K562 (cell line): ENCODE results near the gene RHOF. TPM values are rescaled to one million over a fixed set of nuclear protein-coding genes. Genes with fewer than 3 reads are reported as not detected.

Experiments
- CREB5 ChIP-seq: fragments of 250-450 bp; sonication (Bioruptor Pico); IDR thresholded peaks from 2 replicates; pipeline ENCODE4 v1.5.0; 2020; ENCODE audit warnings: mild to moderate bottlenecking
- DDX20 ChIP-seq: fragments of 450-650 bp; IDR thresholded peaks from 2 replicates; pipeline ENCODE4 v1.6.1; 2016; ENCODE audit warnings: missing genetic modification characterization, low read depth, mild to moderate bottlenecking, missing compliant biosample characterization, moderate library complexity
- FOS ChIP-seq: IDR thresholded peaks from 3 replicates; pipeline ENCODE4 v1.6.1; 2011; ENCODE audit not compliant: insufficient read length; ENCODE audit errors: extremely low read depth
- FOSL1 ChIP-seq: fragments of 200-800 bp; sonication (Bioruptor generic); conservative IDR thresholded peaks from 2 replicates; pipeline ENCODE4 v1.6.1; 2016; ENCODE audit warnings: missing genetic modification characterization, missing compliant biosample characterization
- HLTF ChIP-seq: fragments of 450-650 bp; IDR thresholded peaks from 2 replicates; pipeline ENCODE4 v1.6.1; 2016
- JUNB ChIP-seq: fragments of 450-650 bp; formaldehyde crosslinking; conservative IDR thresholded peaks from 2 replicates; pipeline ENCODE4 v1.4.0; 2020; ENCODE audit warnings: mild to moderate bottlenecking
- LCOR ChIP-seq: sonication (generic); formaldehyde crosslinking; IDR thresholded peaks from 2 replicates; pipeline ENCODE4 v1.8.0; 2022; ENCODE audit warnings: mild to moderate bottlenecking, missing genetic modification reagents
- MAFK ChIP-seq: IDR thresholded peaks from 2 replicates; pipeline ENCODE4 v1.6.1; 2011; ENCODE audit warnings: low read length, improper control_type of control experiment
- MIER1 ChIP-seq: fragments of 450-650 bp; IDR thresholded peaks from 2 replicates; pipeline ENCODE4 v1.6.1; 2016; ENCODE audit warnings: antibody characterized with exemption, mild to moderate bottlenecking, low read depth
- MTA3 ChIP-seq: fragments of 450-650 bp; formaldehyde crosslinking; IDR thresholded peaks from 2 replicates; pipeline ENCODE4 v1.6.1; 2017; ENCODE audit warnings: mild to moderate bottlenecking, borderline replicate concordance
- MTF1 ChIP-seq: fragments of 250-450 bp; sonication (Bioruptor Pico); IDR thresholded peaks from 2 replicates; pipeline ENCODE4 v1.9.0; 2021; ENCODE audit warnings: moderate library complexity, mild to moderate bottlenecking, inconsistent platforms, borderline replicate concordance
- NCOA6 ChIP-seq: fragments of 450-650 bp; IDR thresholded peaks from 2 replicates; pipeline ENCODE4 v1.6.1; 2017; ENCODE audit warnings: mild to moderate bottlenecking
- POLR3G ChIP-seq: IDR thresholded peaks from 2 replicates; pipeline ENCODE4 v1.6.1; 2011; ENCODE audit not compliant: insufficient read length, insufficient replicate concordance; ENCODE audit errors: extremely low read depth
- SAFB2 ChIP-seq: fragments of 200-400 bp; formaldehyde crosslinking; IDR thresholded peaks from 2 replicates; pipeline ENCODE4 v1.6.1; 2018; ENCODE audit warnings: borderline replicate concordance, low read length, low read depth, moderate library complexity; ENCODE audit not compliant: severe bottlenecking
- SMAD2 ChIP-seq: fragments of 150-350 bp; IDR thresholded peaks from 2 replicates; pipeline ENCODE4 v1.6.1; 2014; ENCODE audit warnings: low read depth, mild to moderate bottlenecking, low read length
- TBL1XR1 ChIP-seq, 2 experiments: IDR thresholded peaks; 2 replicates each; pipeline ENCODE4 v1.6.1; 2012; ENCODE audit warnings: improper control_type of control experiment in 2 of 2, low read length in 2 of 2, mild to moderate bottlenecking in 1 of 2
- TCF3 ChIP-seq: sonication (generic); formaldehyde crosslinking; IDR thresholded peaks from 2 replicates; pipeline ENCODE4 v1.4.0; 2020; ENCODE audit warnings: mild to moderate bottlenecking, missing genetic modification reagents
- XRCC5 ChIP-seq: fragments of 200-400 bp; formaldehyde crosslinking; IDR thresholded peaks from 2 replicates; pipeline ENCODE4 v1.6.1; 2017; ENCODE audit warnings: low read depth, mild to moderate bottlenecking, low read length
- YY1 ChIP-seq, 3 experiments: IDR thresholded peaks; 2 replicates each; pipeline ENCODE4 v1.6.1; 2011; ENCODE audit warnings: low read length in 2 of 3, mild to moderate bottlenecking in 2 of 3, moderate library complexity in 2 of 3, borderline replicate concordance in 1 of 3, control low read depth in 1 of 3, low read depth in 1 of 3; ENCODE audit not compliant: insufficient read depth in 3 of 3, insufficient replicate concordance in 2 of 3, control insufficient read depth in 1 of 3, insufficient read length in 1 of 3; ENCODE audit errors: extremely low read depth in 1 of 3
- ZBTB33 ChIP-seq: sonication (generic); formaldehyde crosslinking; IDR thresholded peaks from 2 replicates; pipeline ENCODE4 v1.8.1; 2023; ENCODE audit warnings: mild to moderate bottlenecking, missing genetic modification reagents
- ZC3H11A ChIP-seq: IDR thresholded peaks from 2 replicates; pipeline ENCODE4 v1.6.1; 2012; ENCODE audit warnings: low read depth, low read length, improper control_type of control experiment
- ZNF263 ChIP-seq: sonication (generic); formaldehyde crosslinking; IDR thresholded peaks from 2 replicates; pipeline ENCODE4 v1.8.0; 2022; ENCODE audit warnings: mild to moderate bottlenecking, missing genetic modification reagents, borderline replicate concordance
- ZNF445 ChIP-seq: fragments of 250-450 bp; sonication (Bioruptor Pico); IDR thresholded peaks from 2 replicates; pipeline ENCODE4 v1.4.0; 2020; ENCODE audit warnings: low read depth, mild to moderate bottlenecking, moderate library complexity
- ZNF561 ChIP-seq: fragments of 450-650 bp; formaldehyde crosslinking; conservative IDR thresholded peaks from 2 replicates; pipeline ENCODE4 v1.4.0; 2020; ENCODE audit warnings: mild to moderate bottlenecking, moderate library complexity
- ZNF77 ChIP-seq: fragments of 250-450 bp; sonication (Bioruptor Pico); IDR thresholded peaks from 2 replicates; pipeline ENCODE4 v1.5.0; 2020
- polyA plus RNA-seq, 8 experiments: library from polyadenylated mRNA; depleted of rRNA in 4 of 8; stranded (reverse) in 5 of 8; unstranded in 3 of 8; fragments of >200 nt; fragmentation: Nextera tagmentation in 2 of 8; fragmentation: Illumina TruSeq in 1 of 8; extraction: Ambion mirVana in 2 of 8; extraction: Trizol in 1 of 8; gene quantifications; 2 replicates each; pipeline versions ENCODE4 v1.2.1 to v1.2.3, GENCODE V29; 2011 to 2014; ENCODE audit warnings: inconsistent platforms in 1 of 8, missing spikeins in 1 of 8
- total RNA-seq, 7 experiments: library from RNA; depleted of rRNA in 6 of 7; stranded (reverse); fragments of >200 nt in 6 of 7; fragmentation: Illumina TruSeq in 2 of 7; extraction: Trizol in 2 of 7; gene quantifications; 2 replicates each; pipeline versions ENCODE4 v1.2.1 to v1.2.3, GENCODE V29; 2011 to 2021; ENCODE audit warnings: low replicate concordance in 1 of 7
- TF ChIP-seq, protein P1 (sequence below): sonication (generic); formaldehyde crosslinking; IDR thresholded peaks from 2 replicates; pipeline ENCODE4 v1.8.0; 2022; ENCODE audit warnings: mild to moderate bottlenecking, missing genetic modification reagents

The RHOF gene
- total and polyA plus RNA-seq, 9 of the 15 experiments (the other 6 are each of a cell fraction or from before 2014, with no cell fraction given): 0.13 to 10.1 (median 4.0) TPM

DNA sequence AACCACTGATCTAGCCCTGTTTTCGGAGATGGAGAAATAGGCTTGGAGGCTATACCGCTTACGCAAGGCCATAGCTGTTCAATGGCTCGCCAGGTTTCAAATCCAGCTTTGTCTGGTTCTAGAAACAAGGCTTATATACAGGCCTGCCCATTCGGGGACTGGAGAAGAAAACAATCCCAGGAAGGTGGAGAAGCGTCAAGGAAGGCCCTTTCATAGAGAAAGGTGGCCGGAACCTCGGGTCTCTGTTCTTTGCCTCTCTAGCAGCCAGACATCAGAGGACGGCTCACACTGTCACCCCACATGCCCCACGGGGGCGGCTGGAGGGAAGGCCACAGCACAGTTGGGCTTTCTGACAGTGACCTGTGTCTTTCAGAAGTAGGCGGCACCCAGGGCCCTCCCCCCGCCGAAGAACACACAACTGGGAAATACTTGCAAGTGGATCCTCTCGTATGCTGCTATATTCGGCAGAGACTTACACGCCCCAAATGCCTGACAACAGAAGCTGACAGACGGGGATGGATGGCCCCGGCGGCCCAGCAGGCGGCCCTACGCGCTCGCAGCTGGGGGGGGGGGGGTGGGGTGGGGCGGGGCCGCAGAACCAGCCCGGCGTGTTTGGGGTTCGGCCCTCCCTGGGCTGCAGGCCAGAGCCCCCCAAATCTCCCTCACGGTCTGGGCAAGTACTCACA is 5.8 kb upstream of the RHOF start (continued):
- TF ChIP-seq ZBTB33 (CRISPR knock-in tag) (no peak), ZNF445 (CRISPR knock-in tag) (no peak), TBL1XR1 (IDR thresholded peaks at IDR 0.05; ENCODE audit: low read length in 2 of 2) (peak in 1 of 2 experiments; percentile 54; a peak in 1 of 4 replicates), SMAD2 (no peak), NCOA6 (no peak), TCF3 (no peak), CREB5 (CRISPR knock-in tag) (no peak), XRCC5 (no peak), HLTF (no peak), MAFK (no peak), YY1 (IDR thresholded peaks at IDR 0.05; ENCODE audit: borderline replicate concordance in 1 of 3, control insufficient read depth in 1 of 3, extremely low read depth in 1 of 3, insufficient read depth in 3 of 3, insufficient read length in 1 of 3, insufficient replicate concordance in 2 of 3, low read depth in 1 of 3, low read length in 2 of 3) (peak in 1 of 3 experiments; percentile 45), DDX20 (tag) (no peak), MIER1 (no peak), JUNB (CRISPR knock-in tag) (no peak), FOSL1 (tag) (no peak), ZNF263 (CRISPR knock-in tag) (no peak), ZC3H11A (no peak), ZNF561 (CRISPR knock-in tag) (no peak), MTA3 (no peak), ZNF77 (no peak), POLR3G (no peak), MTF1 (no peak), FOS (no peak), LCOR (CRISPR knock-in tag) (peak; percentile 75; the same call in 1 of the 2 replicates), SAFB2 (no peak)
- TF ChIP-seq, protein P1, sequence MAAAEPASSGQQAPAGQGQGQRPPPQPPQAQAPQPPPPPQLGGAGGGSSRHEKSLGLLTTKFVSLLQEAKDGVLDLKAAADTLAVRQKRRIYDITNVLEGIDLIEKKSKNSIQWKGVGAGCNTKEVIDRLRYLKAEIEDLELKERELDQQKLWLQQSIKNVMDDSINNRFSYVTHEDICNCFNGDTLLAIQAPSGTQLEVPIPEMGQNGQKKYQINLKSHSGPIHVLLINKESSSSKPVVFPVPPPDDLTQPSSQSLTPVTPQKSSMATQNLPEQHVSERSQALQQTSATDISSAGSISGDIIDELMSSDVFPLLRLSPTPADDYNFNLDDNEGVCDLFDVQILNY (CRISPR knock-in tag): no peak
